HEK293T (cell line): ENCODE data around the gene TBX2.

Source experiments
- CTCF ChIA-PET: fragments of 350-600 bp; formaldehyde crosslinking; extraction: SDS; loops from one replicate; lab custom pipeline; 2021; ENCODE audit warnings: antibody characterized with exemption, inconsistent platforms; lab: Yijun Ruan, JAX
- POLR2A ChIA-PET: fragments of 350-600 bp; formaldehyde crosslinking; extraction: SDS; loops from one replicate; lab custom pipeline; 2020; ENCODE audit warnings: antibody characterized with exemption, inconsistent platforms; lab: Yijun Ruan, JAX
- DNase-seq: peaks from one replicate; pipeline ENCODE4 v3.0.0; 2012; ENCODE audit warnings: mixed read lengths; ENCODE audit errors: extremely low spot score
- ARNT ChIP-seq: fragments of 450-650 bp; IDR thresholded peaks from 2 replicates; pipeline ENCODE4 v1.6.1; 2017; ENCODE audit warnings: mild to moderate bottlenecking
- BHLHE40 ChIP-seq: fragments of 450-650 bp; IDR thresholded peaks from 2 replicates; pipeline ENCODE4 v1.6.1; 2016; ENCODE audit warnings: mild to moderate bottlenecking, moderate library complexity, borderline replicate concordance
- CTBP1 ChIP-seq: fragments of 450-650 bp; IDR thresholded peaks from 2 replicates; pipeline ENCODE4 v1.6.1; 2016; ENCODE audit warnings: borderline replicate concordance
- ELF4 ChIP-seq: fragments of 450-650 bp; IDR thresholded peaks from 2 replicates; pipeline ENCODE4 v1.6.1; 2017; ENCODE audit warnings: antibody characterized with exemption
- FOXA1 ChIP-seq: fragments of 450-650 bp; IDR thresholded peaks from 2 replicates; pipeline ENCODE4 v1.6.1; 2016; ENCODE audit warnings: mild to moderate bottlenecking
- FOXK2 ChIP-seq: fragments of 450-650 bp; IDR thresholded peaks from 2 replicates; pipeline ENCODE4 v1.6.1; 2016; ENCODE audit warnings: mild to moderate bottlenecking
- FOXM1 ChIP-seq: fragments of 450-650 bp; IDR thresholded peaks from 2 replicates; pipeline ENCODE4 v1.6.1; 2017; ENCODE audit warnings: mild to moderate bottlenecking, borderline replicate concordance
- HDGF ChIP-seq: fragments of 450-650 bp; IDR thresholded peaks from 2 replicates; pipeline ENCODE4 v1.6.1; 2017; ENCODE audit warnings: antibody characterized with exemption, borderline replicate concordance
- L3MBTL2 ChIP-seq: fragments of 450-650 bp; conservative IDR thresholded peaks from 2 replicates; pipeline ENCODE4 v1.6.1; 2016; ENCODE audit warnings: mild to moderate bottlenecking
- LEF1 ChIP-seq: fragments of 450-650 bp; IDR thresholded peaks from 2 replicates; pipeline ENCODE4 v1.6.1; 2017; ENCODE audit warnings: mild to moderate bottlenecking, borderline replicate concordance
- NFRKB ChIP-seq: fragments of 450-650 bp; IDR thresholded peaks from 2 replicates; pipeline ENCODE4 v1.6.1; 2016; ENCODE audit warnings: mild to moderate bottlenecking, moderate library complexity
- PKNOX1 ChIP-seq: fragments of 450-650 bp; IDR thresholded peaks from 2 replicates; pipeline ENCODE4 v1.6.1; 2016
- SP1 ChIP-seq: fragments of 450-650 bp; IDR thresholded peaks from 2 replicates; pipeline ENCODE4 v1.6.1; 2017
- SUZ12 ChIP-seq: fragments of 450-650 bp; IDR thresholded peaks from 2 replicates; pipeline ENCODE4 v1.6.1; 2016; ENCODE audit warnings: mild to moderate bottlenecking
- TARDBP ChIP-seq: fragments of 450-650 bp; IDR thresholded peaks from 2 replicates; pipeline ENCODE4 v1.6.1; 2016
- ZNF384 ChIP-seq: fragments of 450-650 bp; IDR thresholded peaks from 2 replicates; pipeline ENCODE4 v1.6.1; 2016

Gene TBX2

DNA sequence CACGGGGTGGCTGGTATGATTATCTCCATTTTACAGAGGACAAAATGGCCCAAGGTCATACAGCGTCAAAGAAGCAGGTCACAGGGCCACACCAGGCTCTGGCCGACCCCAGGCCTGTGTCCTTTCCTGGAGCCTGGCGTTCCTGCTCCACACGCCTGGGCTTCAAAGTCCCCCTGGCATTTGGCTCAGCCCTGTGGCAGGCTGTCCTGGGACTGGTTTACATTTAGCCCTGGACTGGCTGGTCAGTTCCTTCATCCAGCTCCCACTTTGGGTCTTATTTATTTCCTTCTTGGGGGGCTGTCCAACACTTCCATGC is 15.3 kb downstream of the TBX2 start:
- TF ChIP-seq PKNOX1 (no peak), LEF1 (no peak), ZNF384 (no peak), HDGF (no peak), ARNT (no peak), NFRKB (no peak), FOXM1 (no peak), CTBP1 (no peak), FOXA1 (no peak), ELF4 (no peak), BHLHE40 (no peak), TARDBP (no peak), L3MBTL2 (no peak), SUZ12 (no peak), FOXK2 (no peak), SP1 (no peak)
- ChIA-PET POLR2A (interaction anchor here (0.8 to 1.3 kb wide), 2 partner anchors 14 to 179 kb away, joined by 3 to 4 read pairs; no protein-coding TSS in a partner anchor), CTCF (no interaction called here)
- DNase-seq, result no peak

GRCh38 chr17:61415374-61416210 is 15.9 kb downstream of the TBX2 start:
- CTCF ChIA-PET, result interaction anchor here (0.6 kb wide), 1 partner anchor 642 kb away, joined by 3 read pairs; no protein-coding TSS in a partner anchor
- DNase-seq, result no peak

GRCh38 chr17:61416211-61416539 is 16.5 kb downstream of the TBX2 start:
- DNase-seq, result no peak
- ChIA-PET CTCF (interaction anchor here (0.6 kb wide), 1 partner anchor 643 kb away, joined by 3 read pairs; no protein-coding TSS in a partner anchor), POLR2A (no interaction called here)

More at GRCh38 chr17:61415374-61416210, 15.9 kb downstream of the TBX2 start:
- POLR2A ChIA-PET, result no interaction called here
- no peak for TF ChIP-seq FOXA1
- no peak for TF ChIP-seq ARNT

DNA sequence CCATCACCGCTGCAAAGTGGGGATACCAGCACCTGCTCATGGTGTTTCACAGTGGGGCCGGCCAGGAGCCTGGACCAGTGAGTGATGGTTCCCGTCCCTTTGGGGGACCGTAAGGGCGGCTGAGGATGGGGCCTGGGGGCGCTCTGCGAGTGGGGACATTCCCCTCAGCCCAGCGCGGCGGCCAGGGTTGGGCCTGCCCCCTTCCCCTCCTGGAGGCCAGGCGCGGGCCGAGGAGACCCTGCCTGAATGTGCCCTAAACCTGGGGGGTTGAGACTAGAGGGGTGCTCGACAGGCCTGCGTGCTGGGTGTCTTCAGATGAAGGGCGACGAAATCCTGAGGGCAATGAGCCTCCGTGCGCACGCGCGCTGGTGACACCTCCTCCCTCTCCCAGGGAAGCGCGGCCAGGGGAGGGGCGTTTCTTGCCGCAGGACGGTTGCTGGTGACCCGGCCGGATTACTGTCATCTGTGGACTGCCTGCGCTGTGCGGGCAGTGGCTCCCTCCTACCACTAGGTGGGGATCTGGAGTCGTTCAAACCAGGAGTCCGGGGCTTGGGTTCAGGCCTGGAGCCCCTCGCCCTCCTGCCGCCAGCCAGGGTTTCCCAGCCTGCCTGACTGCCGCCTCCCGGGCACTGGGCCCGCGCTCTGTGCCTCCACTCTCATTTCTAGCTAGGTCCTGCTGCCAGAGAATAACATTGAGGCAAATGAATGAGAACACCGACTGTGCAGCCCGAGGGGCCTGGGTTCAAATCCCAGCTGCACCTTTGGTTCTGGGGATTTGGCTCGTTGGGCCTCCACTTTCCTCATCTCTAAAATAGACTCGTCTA is 17.1 kb downstream of the TBX2 start:
- TF ChIP-seq NFRKB (no peak), HDGF (peak; percentile 37; the same call in 1 of the 2 replicates)
- ChIA-PET POLR2A (no interaction called here), CTCF (interaction anchor here (0.7 to 1.4 kb wide), 6 partner anchors 33 to 188 kb away, joined by 3 to 6 read pairs (median 4); no protein-coding TSS in a partner anchor)
- peak; percentile 92 for DNase-seq

More at GRCh38 chr17:61416211-61416539, 16.5 kb downstream of the TBX2 start:
- TF ChIP-seq NFRKB, result no peak
- TF ChIP-seq FOXA1, result no peak
- no peak for TF ChIP-seq ELF4
- no peak for TF ChIP-seq BHLHE40
- TF ChIP-seq SP1, result no peak
- no peak for TF ChIP-seq SUZ12
- TF ChIP-seq HDGF, result no peak

DNA sequence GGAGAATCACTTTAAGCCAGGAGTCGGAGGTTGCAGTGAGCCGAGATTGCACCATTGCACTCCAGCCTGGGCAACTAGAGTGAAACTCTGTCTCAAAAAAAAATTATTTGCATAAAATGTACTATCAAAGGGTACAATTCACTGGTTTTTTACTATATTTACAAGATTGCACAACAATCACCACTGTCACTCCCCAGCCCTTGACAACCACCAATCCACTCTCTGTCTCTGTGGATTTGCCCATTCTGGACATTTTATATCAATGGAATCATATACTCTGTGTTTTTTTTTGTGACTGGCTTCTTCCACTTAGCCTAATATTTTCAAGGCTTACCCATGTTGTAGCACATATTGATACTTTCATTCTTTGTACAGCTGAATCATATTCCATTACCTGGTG is 18.8 kb downstream of the TBX2 start:
- ChIA-PET POLR2A (no interaction called here), CTCF (interaction anchor here (0.7 to 1.4 kb wide), 2 partner anchors 158 to 362 kb away, joined by 4 read pairs; no protein-coding TSS in a partner anchor)
- no peak for DNase-seq
- TF ChIP-seq L3MBTL2 (no peak), SP1 (no peak), ARNT (no peak), BHLHE40 (no peak), PKNOX1 (no peak), ELF4 (no peak), TARDBP (no peak), ZNF384 (no peak), FOXM1 (no peak), FOXK2 (no peak), CTBP1 (no peak), HDGF (no peak), FOXA1 (no peak), NFRKB (no peak), LEF1 (no peak)

DNA sequence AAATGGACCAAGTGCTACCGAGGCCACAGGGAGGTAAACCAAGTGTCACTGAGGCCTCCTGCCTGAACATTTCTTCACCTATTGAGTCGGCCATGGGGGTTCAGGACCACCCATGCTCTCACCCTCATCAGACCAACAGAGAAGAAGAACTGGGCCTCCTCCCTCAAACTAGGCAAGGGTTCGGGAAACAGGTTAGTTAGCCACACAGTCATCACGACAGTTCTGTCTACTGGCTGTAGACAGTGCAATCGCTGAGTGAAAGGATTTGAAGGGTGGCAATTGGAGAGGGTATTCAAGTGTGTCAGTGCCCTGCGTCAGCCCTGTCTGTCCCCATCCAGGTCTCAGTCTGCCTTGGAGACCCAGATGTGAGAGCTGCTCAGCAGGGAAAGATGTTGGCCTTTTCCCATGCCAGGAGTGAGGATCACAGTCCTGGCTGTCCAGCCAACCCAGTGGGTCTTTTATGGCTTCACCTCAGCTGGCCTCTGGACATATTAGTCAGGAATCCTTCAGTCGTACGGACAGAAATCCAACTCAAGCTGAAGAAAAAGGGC is 19.9 kb downstream of the TBX2 start:
- ChIA-PET POLR2A (no interaction called here), CTCF (no interaction called here)
- TF ChIP-seq FOXA1 (no peak), FOXK2 (no peak), LEF1 (no peak), CTBP1 (no peak), ARNT (no peak), TARDBP (no peak)
- DNase-seq, result no peak

GRCh38 chr17:61420052-61420451 is 20.4 kb downstream of the TBX2 start:
- POLR2A ChIA-PET, result no interaction called here
- no peak for TF ChIP-seq FOXA1
- no peak for TF ChIP-seq PKNOX1
- TF ChIP-seq TARDBP, result no peak
- TF ChIP-seq LEF1, result no peak
- TF ChIP-seq FOXK2, result no peak
- no peak for TF ChIP-seq NFRKB
- TF ChIP-seq SUZ12, result no peak
- no peak for TF ChIP-seq CTBP1
- no peak for TF ChIP-seq BHLHE40
- TF ChIP-seq HDGF, result no peak
- no peak for TF ChIP-seq ARNT
- no peak for TF ChIP-seq ELF4
- TF ChIP-seq ZNF384, result no peak
- no peak for TF ChIP-seq SP1
- TF ChIP-seq L3MBTL2, result no peak
- TF ChIP-seq FOXM1, result no peak
- no peak for DNase-seq
- CTCF ChIA-PET, result no interaction called here
